Transverse colon (tissue), 4 donors: ENCODE data around the gene RIOK3. TPM values are rescaled to one million over a fixed set of nuclear protein-coding genes. Genes with fewer than 3 reads are reported as not detected.

Experiments used
- DNase-seq: peaks from one replicate; pipeline ENCODE4 v3.0.0-alpha.2; 2019
- H3K27ac ChIP-seq, 4 donors: fragments of 200-600 bp; sonication (generic); 2 replicates each; pipeline ENCODE4 v1.5.1; 2016 to 2018; ENCODE audit warnings: inconsistent platforms in 4 of 4
- H3K27me3 ChIP-seq: fragments of 200-600 bp; sonication (generic); 2 replicates; pipeline ENCODE4 v1.5.1; 2017; ENCODE audit warnings: inconsistent platforms
- H3K36me3 ChIP-seq, 4 donors: fragments of 200-600 bp; sonication (generic); 2 replicates each; pipeline ENCODE4 v1.5.1; 2017 to 2019; ENCODE audit warnings: inconsistent platforms in 4 of 4
- H3K4me1 ChIP-seq, 4 donors: fragments of 200-600 bp; sonication (generic); 2 replicates each; pipeline ENCODE4 v1.5.1; 2017 to 2020; ENCODE audit warnings: inconsistent platforms in 4 of 4
- H3K4me3 ChIP-seq, 4 donors: fragments of 200-600 bp; sonication (generic); 1 replicate in 1 of 4; 2 replicates in 3 of 4; pipeline versions ENCODE4 v1.5.1 to v1.6.1; 2017 to 2019; ENCODE audit warnings: inconsistent platforms in 4 of 4
- H3K9me3 ChIP-seq, 2 donors: fragments of 200-600 bp; sonication (generic); 2 replicates each; pipeline ENCODE4 v1.5.1; 2017 to 2019; ENCODE audit warnings: inconsistent platforms in 2 of 2
- CTCF ChIP-seq, 5 experiments: fragments of 200-600 bp in 3 of 5; fragments of 450-650 bp in 2 of 5; sonication (generic) in 3 of 5; IDR thresholded peaks; 1 replicate in 2 of 5; 2 replicates in 3 of 5; pipeline ENCODE4 v1.5.1; 2016 to 2017; ENCODE audit warnings: antibody characterized with exemption in 5 of 5, inconsistent platforms in 3 of 5, mild to moderate bottlenecking in 2 of 5, moderate library complexity in 1 of 5
- EP300 ChIP-seq: sonication (generic); formaldehyde crosslinking; IDR thresholded peaks from one replicate; pipeline ENCODE4 v1.6.1; 2017; ENCODE audit warnings: antibody characterized with exemption, low read depth
- POLR2A ChIP-seq: fragments of 450-650 bp; IDR thresholded peaks from one replicate; pipeline ENCODE4 v1.6.1; 2016; ENCODE audit warnings: antibody characterized with exemption, mild to moderate bottlenecking, moderate library complexity
- POLR2AphosphoS5 ChIP-seq, 3 donors: sonication (generic); formaldehyde crosslinking; IDR thresholded peaks; one replicate each; pipeline ENCODE4 v1.6.1; 2016; ENCODE audit warnings: antibody characterized with exemption in 3 of 3
- WGBS, 2 donors: methylation state at CpG; one replicate each; pipeline ENCODE4 v1.1.5; 2018; ENCODE audit warnings: low coverage in 1 of 2; 5-methylcytosine and 5-hydroxymethylcytosine counted together
- in situ Hi-C, 4 donors: fragments of 200-750 bp; cut with MboI; loops; one replicate each; pipeline versions ENCODE4 v1.15.0 to v1.15.1; 2017; ENCODE audit warnings: low sequenced_read_pairs in 3 of 4, low pct_ligation_motif_present in 1 of 4, low pct_unique_long_range_greater_than_20kb in 1 of 4
- intact Hi-C: fragments of 100-400 bp; cut with DNase I; formaldehyde crosslinking; loops from one replicate; pipeline ENCODE4 v1.15.1; 2023; ENCODE audit warnings: low total_unique reads
- total RNA-seq, 4 donors: library from RNA; depleted of rRNA; stranded (reverse); fragments of >200 nt; gene quantifications; one replicate each; pipeline ENCODE4 v1.1.0, GENCODE V29; 2016

The RIOK3 gene
- total RNA-seq, 4 donors from 2014 or later: 33.0 to 182 (median 152) TPM

- no peaks in the 10 kb centered on the region for H3K27me3 ChIP-seq
- peak; percentile 21 for DNase-seq
- 86% methylated on average over 20 of the region's 20 CpGs; no CpG with 5 or more reads in 1 of the 2 donors for WGBS, 2 donors
- no peak overlapping the region for H3K27ac ChIP-seq
- H3K4me1 ChIP-seq: no peaks in the 10 kb centered on the region
- H3K4me3 ChIP-seq: no peak overlapping the region
- TF ChIP-seq POLR2A (no peak), EP300 (no peak), CTCF (IDR thresholded peaks at IDR 0.05) (no peak), POLR2AphosphoS5 (IDR thresholded peaks at IDR 0.05) (no peak)
- peaks cover 0 to 78% (median 30%) of the 10 kb centered on the region in 4 donors for H3K36me3 ChIP-seq
- no peaks in the 10 kb centered on the region for H3K9me3 ChIP-seq
- intact Hi-C loops: no loop called here
- in situ Hi-C loops: loop anchor here in 1 of 4 donors (10.0 kb wide), 1 partner anchor 56 kb away; the partner anchor contains the start of gene NPC1
These were observed 75.7 kb downstream of the RIOK3 start for GRCh38 chr18:23528580-23529472.

- intact Hi-C loops: no loop called here
- no peaks in the 10 kb centered on the region for H3K4me1 ChIP-seq
- TF ChIP-seq EP300 (no peak), POLR2AphosphoS5 (IDR thresholded peaks at IDR 0.05) (no peak), POLR2A (no peak), CTCF (IDR thresholded peaks at IDR 0.05) (no peak)
- DNase-seq: no peak
- no peaks in the 10 kb centered on the region for H3K27me3 ChIP-seq
- 79 to 84% methylated on average over 3 of the region's 3 CpGs for WGBS, 2 donors
- no peak overlapping the region for H3K4me3 ChIP-seq
- H3K36me3 ChIP-seq: peaks cover 0 to 79% (median 34%) of the 10 kb centered on the region in 4 donors
- in situ Hi-C loops: loop anchor here in 1 of 4 donors (10.0 kb wide), 1 partner anchor 55 kb away; the partner anchor contains the start of gene NPC1
- no peaks in the 10 kb centered on the region for H3K9me3 ChIP-seq
- H3K27ac ChIP-seq: no peak overlapping the region
These were observed 76.5 kb downstream of the RIOK3 start for GRCh38 chr18:23529604-23530003.

GRCh38 chr18:23530195-23530594 lies 77.1 kb downstream of the RIOK3 start:
- H3K36me3 ChIP-seq: peaks cover 0 to 82% (median 35%) of the 10 kb centered on the region in 4 donors
- no peak for DNase-seq
- no peak overlapping the region for H3K4me3 ChIP-seq
- no peaks in the 10 kb centered on the region for H3K27me3 ChIP-seq
- no peak for TF ChIP-seq POLR2AphosphoS5 (IDR thresholded peaks at IDR 0.05)
- no peak for TF ChIP-seq CTCF (IDR thresholded peaks at IDR 0.05)
- TF ChIP-seq POLR2A: no peak
- TF ChIP-seq EP300: no peak
- intact Hi-C loops (no loop called here), in situ Hi-C loops (no loop called here)
- H3K27ac ChIP-seq: no peak overlapping the region
- no peaks in the 10 kb centered on the region for H3K4me1 ChIP-seq
- no peaks in the 10 kb centered on the region for H3K9me3 ChIP-seq
- 90% methylated on average over 7 of the region's 7 CpGs; no CpG with 5 or more reads in 1 of the 2 donors for WGBS, 2 donors

GRCh38 chr18:23531912-23532311 lies 78.8 kb downstream of the RIOK3 start:
- DNase-seq: no peak
- H3K36me3 ChIP-seq: peaks cover 0 to 86% (median 39%) of the 10 kb centered on the region in 4 donors
- no peaks in the 10 kb centered on the region for H3K9me3 ChIP-seq
- H3K4me3 ChIP-seq: no peak overlapping the region
- intact Hi-C loops: no loop called here
- H3K4me1 ChIP-seq: no peaks in the 10 kb centered on the region
- TF ChIP-seq POLR2A: no peak
- TF ChIP-seq EP300: no peak
- TF ChIP-seq CTCF (IDR thresholded peaks at IDR 0.05): no peak
- no peak overlapping the region for H3K27ac ChIP-seq
- in situ Hi-C loops: no loop called here
- 95 to 96% methylated on average over 8 to 13 of the region's 13 CpGs for whole genome bisulfite sequencing, 2 donors
- H3K27me3 ChIP-seq: no peaks in the 10 kb centered on the region
